Neural cell (in vitro differentiated cells): ENCODE measurements around the gene LCORL.

ENCODE experiments used
- CTCF ChIP-seq: fragments of 450-650 bp; IDR thresholded peaks from 2 replicates; pipeline ENCODE4 v1.5.1; 2014; ENCODE audit warnings: antibody characterized with exemption, mild to moderate bottlenecking, moderate library complexity; ENCODE audit not compliant: poor library complexity, severe bottlenecking
- EP300 ChIP-seq: fragments of 450-650 bp; conservative IDR thresholded peaks from 2 replicates; pipeline ENCODE4 v1.6.1; 2014; ENCODE audit warnings: antibody characterized with exemption, mild to moderate bottlenecking, moderate library complexity; ENCODE audit not compliant: poor library complexity, severe bottlenecking
- EZH2 ChIP-seq: fragments of 200-600, 300-800 bp; shearing (Covaris generic), sonication (generic); IDR thresholded peaks from 2 replicates; pipeline ENCODE4 v1.6.1; 2014; ENCODE audit warnings: antibody characterized with exemption, low read length, borderline replicate concordance, mild to moderate bottlenecking; ENCODE audit not compliant: insufficient read depth, poor library complexity, severe bottlenecking
- REST ChIP-seq: IDR thresholded peaks from 2 replicates; pipeline ENCODE4 v1.6.1; 2012; ENCODE audit warnings: borderline replicate concordance
- SMC3 ChIP-seq: fragments of 450-650 bp; conservative IDR thresholded peaks from 2 replicates; pipeline ENCODE4 v1.6.1; 2014; ENCODE audit warnings: antibody characterized with exemption, mild to moderate bottlenecking, moderate library complexity; ENCODE audit not compliant: poor library complexity
- TAF1 ChIP-seq: IDR thresholded peaks from 2 replicates; pipeline ENCODE4 v1.6.1; 2012; ENCODE audit warnings: low read depth

- no peak for TF ChIP-seq CTCF
- no peak for TF ChIP-seq SMC3
- no peak for TF ChIP-seq EP300
- TF ChIP-seq TAF1 = no peak
- TF ChIP-seq REST = no peak
- no peak for TF ChIP-seq EZH2
Observed at GRCh38 chr4:18057821-18058533, 36.4 kb upstream of the LCORL start.
